Measurements from ENCODE around the gene BMP7. TPM values are rescaled to one million over a fixed set of nuclear protein-coding genes. Genes with fewer than 3 reads are reported as not detected.
"Not testable (repeated sequence)": the region's sequence is repeated elsewhere in the genome, so short reads cannot be mapped to it uniquely, and the experiment has no call there.

The BMP7 gene
- total RNA-seq, 1 donor from 2014 or later, result 3.7 TPM

- H3K4me3 ChIP-seq (ENCODE audit: low read depth, low read length), result no peak overlapping the region
- TF ChIP-seq CTCF (conservative IDR thresholded peaks at IDR 0.05; ENCODE audit: low read depth, low read length), result no peak
- no peak for DNase-seq (ENCODE audit: low read depth)
Observed at GRCh38 chr20:57195023-57195422, 71.4 kb downstream of the BMP7 start.

- no peak for DNase-seq (ENCODE audit: low read depth)
- TF ChIP-seq CTCF (conservative IDR thresholded peaks at IDR 0.05; ENCODE audit: low read depth, low read length), result no peak
- no peak overlapping the region for H3K4me3 ChIP-seq (ENCODE audit: low read depth, low read length)
Observed at GRCh38 chr20:57194154-57194553, 72.3 kb downstream of the BMP7 start.

- no peak for DNase-seq (ENCODE audit: low read depth)
- TF ChIP-seq CTCF (conservative IDR thresholded peaks at IDR 0.05; ENCODE audit: low read depth, low read length), result no peak
- H3K4me3 ChIP-seq (ENCODE audit: low read depth, low read length), result no peak overlapping the region
Observed at GRCh38 chr20:57193094-57193493, 73.3 kb downstream of the BMP7 start.

- no peak for DNase-seq (ENCODE audit: low read depth)
- no peak for TF ChIP-seq CTCF (conservative IDR thresholded peaks at IDR 0.05; ENCODE audit: low read depth, low read length)
- H3K4me3 ChIP-seq (ENCODE audit: low read depth, low read length), result no peak overlapping the region
Observed at GRCh38 chr20:57192311-57192710, 74.1 kb downstream of the BMP7 start.

GRCh38 chr20:57191265-57191638 is 75.2 kb downstream of the BMP7 start:
- H3K4me3 ChIP-seq (ENCODE audit: low read depth, low read length); DNase-seq (ENCODE audit: low read depth): not testable (repeated sequence)

GRCh38 chr20:57190536-57191264 is 75.7 kb downstream of the BMP7 start:
- no peak overlapping the region for H3K4me3 ChIP-seq (ENCODE audit: low read depth, low read length)
- DNase-seq (ENCODE audit: low read depth), result no peak
- no peak for TF ChIP-seq CTCF (conservative IDR thresholded peaks at IDR 0.05; ENCODE audit: low read depth, low read length)

GRCh38 chr20:57189713-57190112 is 76.7 kb downstream of the BMP7 start:
- no peak overlapping the region for H3K4me3 ChIP-seq (ENCODE audit: low read depth, low read length)
- no peak for TF ChIP-seq CTCF (conservative IDR thresholded peaks at IDR 0.05; ENCODE audit: low read depth, low read length)
- DNase-seq (ENCODE audit: low read depth), result no peak
